Activated T-cell treated with anti-CD3 and anti-CD28 coated beads for 1 hour (primary cell): ENCODE data around the gene ZGPAT.

ENCODE experiments used
- DNase-seq: peaks from one replicate; pipeline ENCODE4 v3.0.0-alpha.2; 2020; ENCODE audit warnings: low read depth

Gene ZGPAT

DNA sequence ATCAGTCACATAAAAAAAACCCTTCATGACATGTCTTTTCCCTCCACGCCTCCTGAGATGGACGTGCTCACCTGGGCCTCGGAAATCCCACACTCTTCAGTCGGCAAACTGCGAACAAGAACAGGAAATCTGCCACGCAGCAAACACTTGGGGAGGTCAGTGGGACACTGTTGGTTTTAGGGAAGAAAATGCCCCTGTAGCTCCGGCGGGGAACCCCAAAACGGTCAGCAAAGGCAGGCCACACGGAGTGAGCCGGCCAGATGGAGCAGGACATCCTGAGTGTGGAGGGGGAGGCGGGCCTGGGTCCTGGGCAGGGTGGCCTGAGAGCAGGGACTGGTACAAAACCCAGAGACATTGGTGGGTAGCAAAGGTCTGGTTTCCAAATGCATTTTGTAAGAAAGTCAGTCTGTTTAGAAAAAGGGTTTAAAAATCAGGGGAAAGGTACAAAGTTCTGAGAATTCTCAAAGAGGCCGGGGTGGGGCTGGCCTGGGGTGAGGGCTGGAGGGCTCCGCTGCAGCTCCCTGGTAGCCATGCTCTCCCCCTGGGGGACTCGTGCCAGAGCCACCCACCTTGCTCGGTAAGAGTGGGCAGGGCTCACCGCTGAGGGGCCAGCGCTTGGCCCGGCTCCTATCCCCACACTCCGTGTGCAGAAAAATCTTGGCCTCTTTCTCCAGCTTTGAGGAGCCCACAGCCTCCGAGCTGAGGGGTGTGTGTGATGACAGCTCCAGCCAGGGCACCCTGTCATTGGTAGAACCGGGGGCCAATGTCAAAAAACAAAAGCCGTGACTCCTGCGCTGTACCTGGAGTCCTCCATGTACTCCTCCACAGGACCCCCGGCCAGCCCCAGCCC, 37.0 kb downstream of the ZGPAT start:
- DNase-seq = no peak

DNA sequence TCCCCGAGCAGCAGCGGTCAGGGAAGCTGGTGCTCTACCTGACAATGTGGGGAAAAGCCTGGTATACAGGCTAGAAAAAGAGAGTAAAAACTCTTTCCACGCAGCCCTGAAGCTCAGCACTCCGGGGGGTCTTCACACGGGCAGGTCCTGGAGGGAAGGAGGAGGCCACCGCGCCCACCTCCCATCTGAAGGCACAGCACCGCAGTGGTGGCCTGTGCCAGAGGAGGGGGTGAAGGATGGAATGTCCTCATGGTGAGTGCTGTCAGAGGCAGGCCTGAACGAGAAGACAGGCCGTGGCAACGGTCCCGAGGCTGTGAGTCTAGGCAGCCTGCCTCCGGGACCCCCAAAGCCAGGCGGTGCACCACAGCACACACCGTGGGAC, 37.6 kb downstream of the ZGPAT start:
- no peak for DNase-seq

DNA sequence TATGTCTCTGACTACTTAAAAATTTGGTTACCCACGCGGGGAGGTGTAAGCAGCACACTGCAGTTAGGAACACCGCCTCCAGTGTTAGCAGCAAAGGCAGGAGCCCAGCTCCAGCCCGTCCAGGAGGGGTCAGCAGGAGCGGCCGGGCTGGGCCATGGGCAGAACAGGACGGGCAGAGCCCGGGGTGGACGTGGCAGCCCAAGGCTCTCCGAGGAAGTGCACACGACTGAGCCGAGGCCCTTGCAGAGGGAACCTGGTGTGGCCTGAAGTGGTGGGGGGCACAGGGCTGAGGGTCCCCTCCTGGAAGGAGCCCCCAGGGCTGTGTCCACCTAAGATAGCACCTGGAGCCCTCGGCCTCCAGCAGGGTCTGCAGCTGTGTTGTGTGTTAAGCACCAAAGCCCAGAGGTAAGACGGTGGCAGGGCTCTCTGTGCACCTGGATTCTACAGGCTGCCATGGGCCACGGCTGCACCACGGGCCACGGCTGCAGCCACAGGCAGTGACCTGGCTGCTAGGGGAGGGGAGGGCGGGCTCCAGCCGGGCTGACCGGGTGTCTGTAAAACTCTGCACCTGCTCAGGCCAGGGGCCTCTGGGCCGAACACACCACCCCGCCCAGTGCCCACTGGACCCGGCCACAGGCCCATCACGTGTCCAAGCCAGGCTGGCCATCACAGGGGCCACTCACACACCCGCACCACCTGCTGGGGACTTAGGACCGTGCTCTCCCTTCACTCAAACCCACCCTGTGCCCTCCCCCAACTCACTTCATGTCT, 38.3 kb downstream of the ZGPAT start:
- no peak for DNase-seq

DNA sequence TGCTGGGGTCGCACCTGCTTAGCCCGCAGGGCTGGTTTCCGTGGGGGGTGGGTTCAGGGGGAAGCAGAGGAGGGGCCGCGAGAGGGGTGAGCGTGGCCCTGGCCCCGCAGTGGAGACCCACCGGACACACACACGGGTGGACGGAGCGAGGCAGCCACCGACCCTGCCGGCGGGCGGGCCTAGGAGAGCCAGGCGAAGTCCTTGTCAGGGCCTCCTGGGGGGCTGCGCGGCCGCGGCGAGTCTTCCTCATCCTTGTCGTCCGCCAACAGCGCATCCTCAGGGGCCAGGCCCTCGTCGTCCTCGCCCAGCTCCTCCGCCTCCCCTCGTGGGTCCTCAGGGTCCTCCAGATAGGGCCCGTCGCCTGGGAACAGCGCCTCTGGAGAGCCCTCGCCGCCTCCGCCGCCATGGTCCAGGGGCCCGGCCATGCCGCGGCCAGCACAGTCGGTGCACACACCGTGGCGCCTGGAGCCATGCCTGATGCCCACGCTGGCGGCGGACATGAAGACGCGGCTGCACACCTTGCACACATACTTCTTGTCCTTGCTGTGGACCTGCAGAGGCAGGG, 39.0 kb downstream of the ZGPAT start:
- DNase-seq = no peak

DNA sequence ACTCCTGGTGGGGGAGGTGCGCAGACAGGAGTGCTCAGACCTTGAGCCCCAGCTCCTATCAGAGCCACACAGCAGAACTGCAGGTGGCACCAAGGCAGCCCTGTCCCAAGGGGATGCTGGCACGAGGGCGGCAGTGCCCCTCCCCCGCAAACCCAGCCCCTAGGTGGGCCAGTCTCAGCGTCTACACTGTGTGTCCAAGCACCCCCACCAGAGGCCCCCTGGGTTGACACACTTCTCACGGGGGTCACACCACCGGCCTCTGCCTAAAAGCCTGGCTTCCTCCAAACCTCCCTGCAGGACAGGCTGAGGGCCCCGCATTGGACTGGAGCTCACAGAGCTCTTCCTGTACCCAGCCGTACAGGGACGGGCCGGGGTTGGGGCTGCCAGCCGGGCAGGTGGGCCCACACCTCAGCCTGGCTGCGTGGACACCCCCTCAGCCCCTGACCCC, 39.8 kb downstream of the ZGPAT start:
- DNase-seq = no peak

DNA sequence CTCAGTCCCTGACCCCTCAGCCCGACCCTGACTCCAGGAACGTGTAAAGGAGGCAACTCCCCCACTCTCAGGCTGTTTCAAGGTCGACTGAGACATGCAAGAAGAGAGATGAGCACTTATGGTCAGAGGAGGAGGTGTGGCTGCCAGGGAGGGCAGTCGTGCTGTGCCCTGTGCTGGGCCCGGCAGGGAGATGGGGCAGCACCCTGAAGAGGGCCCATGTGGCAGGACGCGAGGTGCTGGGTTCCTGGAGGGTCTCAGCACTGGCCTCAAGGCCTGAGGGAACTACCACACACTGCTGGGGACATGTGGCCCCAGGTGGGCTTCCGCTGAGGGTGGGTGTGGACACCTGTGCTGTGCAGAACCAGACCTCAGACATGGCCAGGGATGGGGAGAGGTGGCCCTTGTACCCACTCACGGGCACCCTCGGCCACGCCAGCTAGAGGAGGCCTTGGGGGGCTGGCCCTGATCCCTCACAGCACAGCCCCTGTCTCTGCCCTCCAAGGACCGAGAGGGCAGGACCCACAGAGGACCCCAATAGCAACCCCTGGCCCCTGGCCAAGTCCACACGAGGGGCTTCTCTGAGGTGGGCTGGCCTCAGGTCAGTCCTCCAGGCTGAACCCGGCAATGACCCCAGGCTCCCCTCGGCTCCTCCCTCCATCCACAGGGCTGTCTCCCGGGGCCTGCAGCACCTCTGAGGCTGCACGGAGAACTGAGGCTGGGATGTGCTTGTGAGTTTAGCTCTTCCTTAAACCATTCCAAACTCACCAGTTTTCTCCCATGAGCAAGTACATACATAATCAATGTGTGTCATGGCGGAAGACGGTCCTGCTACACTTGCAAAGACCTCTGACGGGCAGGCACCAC, 40.5 kb downstream of the ZGPAT start:
- DNase-seq = no peak

DNA sequence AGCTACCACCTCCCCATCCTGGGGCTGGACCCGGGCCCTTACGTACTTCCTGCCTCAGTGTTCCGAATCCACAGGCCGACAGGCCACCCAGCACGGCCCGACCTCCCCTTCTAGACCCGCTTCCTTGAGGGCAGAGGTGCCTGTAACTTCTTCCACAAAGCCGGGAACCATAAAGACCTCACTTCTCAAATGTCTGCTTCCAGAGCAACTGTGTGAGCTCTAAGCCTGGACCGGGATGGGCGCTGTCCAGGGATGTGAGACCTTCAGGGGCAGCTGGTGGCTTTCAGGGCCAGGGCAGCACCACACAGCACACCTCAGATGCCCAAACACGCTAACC, 41.1 kb downstream of the ZGPAT start:
- no peak for DNase-seq

GRCh38 chr20:63749597-63750508, 42.0 kb downstream of the ZGPAT start:
- DNase-seq = no peak

GRCh38 chr20:63750807-63751470, 43.1 kb downstream of the ZGPAT start:
- peak; percentile 59 for DNase-seq

DNA sequence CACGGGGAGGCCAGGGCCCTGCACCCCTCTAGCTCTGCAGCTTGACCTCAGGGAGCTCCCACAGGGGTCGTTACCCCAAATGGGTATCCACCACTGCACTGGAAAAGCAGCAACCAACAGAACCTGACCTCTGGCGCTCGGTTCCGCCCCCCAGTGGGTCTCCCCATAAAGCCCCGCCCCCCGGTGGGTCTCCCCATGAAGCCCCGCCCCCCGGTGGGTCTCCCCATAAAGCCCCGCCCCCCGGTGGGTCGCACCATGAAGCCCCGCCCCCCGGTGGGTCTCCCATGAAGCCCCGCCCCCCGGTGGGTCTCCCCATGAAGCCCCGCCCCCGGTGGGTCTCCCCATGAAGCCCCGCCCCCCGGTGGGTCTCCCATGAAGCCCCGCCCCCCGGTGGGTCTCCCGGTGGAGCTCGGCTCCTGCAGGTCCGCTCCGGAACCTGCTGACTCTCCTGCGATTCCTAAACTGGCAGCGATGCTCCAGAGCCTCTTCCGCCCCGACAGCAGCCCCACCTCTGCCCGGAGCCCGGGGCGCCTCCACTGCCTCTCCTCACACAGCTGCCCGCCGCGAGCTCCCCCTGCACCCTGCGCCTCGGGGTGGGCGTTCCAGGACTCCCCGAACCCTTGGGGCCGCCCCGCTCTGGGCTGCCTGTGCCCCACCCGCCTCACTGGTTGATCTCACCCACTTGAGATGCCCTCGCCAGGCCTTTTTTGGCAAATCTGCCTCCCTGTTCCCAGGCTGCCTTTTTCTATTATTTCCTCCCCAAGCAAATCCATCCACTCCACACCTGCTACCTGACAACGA, 43.8 kb downstream of the ZGPAT start:
- no peak for DNase-seq

GRCh38 chr20:63752411-63753101, 44.7 kb downstream of the ZGPAT start:
- no peak for DNase-seq

GRCh38 chr20:63753381-63753780, 45.5 kb downstream of the ZGPAT start:
- no peak for DNase-seq

- DNase-seq = no peak
Measured at GRCh38 chr20:63754008-63754407, 46.2 kb downstream of the ZGPAT start.

- DNase-seq = no peak
Measured at GRCh38 chr20:63755933-63756647, 48.3 kb downstream of the ZGPAT start.

DNA sequence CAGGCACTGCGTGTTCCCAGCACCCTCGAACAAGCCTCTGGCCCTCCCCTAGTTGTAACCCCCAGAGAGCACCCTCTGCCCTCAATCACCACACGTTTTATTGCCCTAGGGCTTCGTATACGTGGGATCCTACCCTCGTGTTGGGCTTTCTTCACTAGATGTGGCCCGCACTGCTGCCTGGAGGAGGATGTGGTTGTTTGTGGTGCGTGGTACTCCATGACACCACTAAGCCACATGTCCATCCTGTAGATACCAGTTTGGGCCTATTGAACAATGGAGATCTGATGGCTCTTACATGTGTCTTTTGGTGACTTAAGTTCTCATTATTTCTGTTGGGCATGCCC, 48.8 kb downstream of the ZGPAT start:
- no peak for DNase-seq

DNA sequence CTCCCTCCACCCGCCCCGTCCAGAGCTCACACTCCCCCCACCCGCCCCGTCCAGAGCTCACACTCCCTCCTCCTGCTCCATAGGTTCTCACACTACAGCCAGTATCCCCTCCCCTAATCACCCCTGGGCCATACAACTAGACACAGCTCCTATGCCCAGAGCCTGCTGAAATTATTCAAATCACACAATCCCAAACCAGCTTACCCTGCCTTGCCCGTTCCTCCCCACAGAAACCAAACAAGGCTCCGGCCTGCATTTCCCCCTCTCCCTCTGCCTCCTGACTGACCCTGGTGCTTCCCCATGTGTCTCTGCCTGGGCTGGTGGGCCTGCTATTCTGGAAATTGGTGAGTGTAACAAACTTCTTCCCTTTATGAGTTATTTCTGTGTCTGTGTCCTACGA, 50.3 kb downstream of the ZGPAT start:
- DNase-seq = no peak

GRCh38 chr20:63759377-63759901, 51.6 kb downstream of the ZGPAT start:
- no peak for DNase-seq
